ENCODE results near the gene COL6A3. TPM values are rescaled to one million over a fixed set of nuclear protein-coding genes. Genes with fewer than 3 reads are reported as not detected.

COL6A3 gene
- total and polyA plus RNA-seq, 7 experiments from 2014 or later, result 0.02 to 3.1 (median 2.2) TPM

DNA sequence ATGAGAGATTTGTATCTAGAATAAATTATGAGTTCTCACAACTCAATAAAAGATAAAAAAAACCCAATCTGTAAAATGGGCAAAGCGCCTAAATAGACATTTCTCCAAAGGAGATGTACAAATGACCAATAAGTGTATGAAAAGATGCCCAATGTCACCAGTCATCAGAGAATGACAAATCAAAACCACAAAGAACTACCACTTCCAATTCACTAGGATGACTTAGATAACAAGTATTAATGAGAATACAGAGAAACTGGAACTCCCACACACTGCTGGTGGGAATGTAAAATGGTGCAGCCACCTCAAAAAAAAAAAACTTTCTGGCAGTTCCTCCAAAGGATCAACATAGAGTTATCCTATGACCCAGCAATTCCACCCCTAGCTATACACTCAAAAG lies 17.4 kb upstream of the COL6A3 start:
- Histone ChIP-seq H3K9me3 (ENCODE audit: control insufficient read depth in 2 of 3, low read length in 3 of 3) (no peaks in the 10 kb centered on the region), H3K27ac (ENCODE audit: low read depth, low read length) (no peak overlapping the region), H3K36me3 (ENCODE audit: control insufficient read depth in 2 of 3, insufficient read depth in 3 of 3, low read length in 3 of 3) (no peaks in the 10 kb centered on the region), H3K4me3 (ENCODE audit: low read length) (no peak overlapping the region), H3K27me3 (ENCODE audit: control insufficient read depth in 2 of 2, insufficient read depth in 2 of 2, low read length in 2 of 2) (no peaks in the 10 kb centered on the region), H3K4me1 (ENCODE audit: control insufficient read depth in 2 of 2, insufficient read depth in 2 of 2, low read length in 2 of 2) (peaks cover 54 to 86% of the 10 kb centered on the region in 2 donors)
- Mint-ChIP-seq H3K36me3 (peaks cover 0 to 2% (median 0%) of the 10 kb centered on the region in 5 donors), H3K4me3 (peak overlapping the region in 6 of 10 donors; percentile 6 to 82 (median 60)), H3K4me1 (peaks cover 64 to 100% (median 97%) of the 10 kb centered on the region in 7 donors), H3K27me3 (no peaks in the 10 kb centered on the region), H3K27ac (peak overlapping the region in 8 of 9 donors; percentile 68 to 100 (median 96)), H3K9me3 (peaks cover 0 to 6% (median 0%) of the 10 kb centered on the region in 11 donors)
- ATAC-seq, result no peak
- no peak for DNase-seq
- intact Hi-C loops (cut with micrococcal nuclease), result loop anchor here in 1 of 2 donors (5.0 kb wide), 2 partner anchors 266 to 631 kb away; partner anchors contain the start of gene SCLY
- ChIA-PET CTCF (no interaction called here), POLR2A (interaction anchor here (1.6 to 4.2 kb wide), 3 partner anchors 10 to 40 kb away, joined by 5 to 17 read pairs (median 13); no protein-coding TSS in a partner anchor)

DNA sequence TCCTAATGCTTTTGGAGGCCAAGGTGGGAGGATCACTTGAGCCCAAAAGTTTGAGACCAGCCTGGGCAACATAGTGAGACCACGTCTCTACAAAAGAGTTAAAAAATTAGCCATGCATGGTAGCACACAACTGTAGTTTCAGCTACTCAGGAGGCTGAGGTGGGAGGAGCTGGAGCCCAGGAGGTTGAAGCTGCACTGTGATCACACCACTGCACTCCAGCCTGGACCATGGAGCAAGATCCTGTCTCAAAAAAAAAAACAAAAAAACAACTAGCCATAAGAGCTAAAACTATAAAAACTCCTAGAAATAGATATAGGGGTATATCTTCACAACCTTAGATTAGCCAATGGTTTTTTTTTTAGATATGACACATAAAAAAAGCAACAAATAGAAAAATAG lies 16.9 kb upstream of the COL6A3 start:
- H3K4me1 ChIP-seq (ENCODE audit: control insufficient read depth in 2 of 2, insufficient read depth in 2 of 2, low read length in 2 of 2), result peaks cover 54 to 81% of the 10 kb centered on the region in 2 donors
- peaks cover 64 to 100% (median 96%) of the 10 kb centered on the region in 7 donors for H3K4me1 Mint-ChIP-seq
- peaks cover 0 to 6% (median 0%) of the 10 kb centered on the region in 11 donors for H3K9me3 Mint-ChIP-seq

DNA sequence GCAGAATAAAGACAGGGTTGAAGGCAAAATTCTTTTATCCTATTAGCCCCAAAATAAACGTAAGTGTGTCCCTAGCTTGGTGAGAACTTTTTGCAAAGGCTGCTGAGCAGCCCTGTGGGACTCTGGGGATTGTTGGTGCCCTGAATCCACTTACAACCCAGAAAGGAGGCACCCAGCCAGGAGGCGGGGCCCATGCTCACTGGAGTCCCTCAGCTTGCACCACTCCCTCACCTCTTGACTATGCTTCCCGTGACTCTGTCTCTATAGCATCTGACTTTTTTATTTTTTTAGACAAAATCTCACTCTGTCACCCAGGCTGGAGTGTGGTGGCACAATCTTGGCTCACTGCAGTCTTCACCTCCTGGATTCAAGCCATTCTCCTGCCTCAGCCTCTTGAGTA lies 15.8 kb upstream of the COL6A3 start:
- Mint-ChIP-seq H3K27ac (peak overlapping the region; percentile 43 to 96 (median 91)), H3K9me3 (peaks cover 0 to 6% (median 0%) of the 10 kb centered on the region in 11 donors), H3K27me3 (peaks cover 0 to 2% (median 0%) of the 10 kb centered on the region in 5 donors), H3K4me3 (peak overlapping the region; percentile 60 to 80 (median 71)), H3K4me1 (peaks cover 55 to 100% (median 96%) of the 10 kb centered on the region in 7 donors), H3K36me3 (peaks cover 0 to 2% (median 0%) of the 10 kb centered on the region in 5 donors)
- Histone ChIP-seq H3K4me3 (ENCODE audit: low read length) (no peak overlapping the region), H3K27me3 (ENCODE audit: control insufficient read depth in 2 of 2, insufficient read depth in 2 of 2, low read length in 2 of 2) (no peaks in the 10 kb centered on the region), H3K9me3 (ENCODE audit: control insufficient read depth in 2 of 3, low read length in 3 of 3) (no peaks in the 10 kb centered on the region), H3K4me1 (ENCODE audit: control insufficient read depth in 2 of 2, insufficient read depth in 2 of 2, low read length in 2 of 2) (peaks cover 44 to 70% of the 10 kb centered on the region in 2 donors), H3K36me3 (ENCODE audit: control insufficient read depth in 2 of 3, insufficient read depth in 3 of 3, low read length in 3 of 3) (no peaks in the 10 kb centered on the region), H3K27ac (ENCODE audit: low read depth, low read length) (peak overlapping the region; percentile 42)
- ATAC-seq (peak; percentile 42), DNase-seq (peak in 6 of 9 donors; percentile 26 to 41 (median 32))
- ChIA-PET CTCF (interaction anchor here (2.3 to 4.9 kb wide), 3 partner anchors 9 to 45 kb away, joined by 9 to 31 read pairs (median 21); no protein-coding TSS in a partner anchor), POLR2A (interaction anchor here (0.7 to 5.2 kb wide), 8 partner anchors 8 to 45 kb away, joined by 3 to 34 read pairs (median 9); no protein-coding TSS in a partner anchor)
- intact Hi-C loops (cut with micrococcal nuclease), result loop anchor here in 1 of 2 donors (1.0 to 10.0 kb wide), 7 partner anchors 12 to 633 kb away; partner anchors contain the start of gene SCLY

More for the DNA sequence above, 16.9 kb upstream of the COL6A3 start:
- H3K27me3 Mint-ChIP-seq, result no peaks in the 10 kb centered on the region
- Histone ChIP-seq H3K9me3 (ENCODE audit: control insufficient read depth in 2 of 3, low read length in 3 of 3) (no peaks in the 10 kb centered on the region), H3K27me3 (ENCODE audit: control insufficient read depth in 2 of 2, insufficient read depth in 2 of 2, low read length in 2 of 2) (no peaks in the 10 kb centered on the region), H3K27ac (ENCODE audit: low read depth, low read length) (peak overlapping the region; percentile 27), H3K36me3 (ENCODE audit: control insufficient read depth in 2 of 3, insufficient read depth in 3 of 3, low read length in 3 of 3) (no peaks in the 10 kb centered on the region), H3K4me3 (ENCODE audit: low read length) (no peak overlapping the region)
- CTCF ChIA-PET, result interaction anchor here (2.3 to 2.8 kb wide), 2 partner anchors 10 to 11 kb away, joined by 9 to 21 read pairs; no protein-coding TSS in a partner anchor
- intact Hi-C loops (cut with micrococcal nuclease), result loop anchor here in 1 of 2 donors (5.0 kb wide), 2 partner anchors 266 to 631 kb away; partner anchors contain the start of gene SCLY
- H3K36me3 Mint-ChIP-seq, result peaks cover 0 to 2% (median 0%) of the 10 kb centered on the region in 5 donors
- DNase-seq (no peak), ATAC-seq (no peak)
- H3K4me3 Mint-ChIP-seq, result peak overlapping the region in 2 of 10 donors; percentile 63 to 76
- POLR2A ChIA-PET, result interaction anchor here (1.1 to 5.2 kb wide), 5 partner anchors 7 to 40 kb away, joined by 3 to 34 read pairs (median 13); no protein-coding TSS in a partner anchor
- H3K27ac Mint-ChIP-seq, result peak overlapping the region in 7 of 9 donors; percentile 79 to 96 (median 91)

DNA sequence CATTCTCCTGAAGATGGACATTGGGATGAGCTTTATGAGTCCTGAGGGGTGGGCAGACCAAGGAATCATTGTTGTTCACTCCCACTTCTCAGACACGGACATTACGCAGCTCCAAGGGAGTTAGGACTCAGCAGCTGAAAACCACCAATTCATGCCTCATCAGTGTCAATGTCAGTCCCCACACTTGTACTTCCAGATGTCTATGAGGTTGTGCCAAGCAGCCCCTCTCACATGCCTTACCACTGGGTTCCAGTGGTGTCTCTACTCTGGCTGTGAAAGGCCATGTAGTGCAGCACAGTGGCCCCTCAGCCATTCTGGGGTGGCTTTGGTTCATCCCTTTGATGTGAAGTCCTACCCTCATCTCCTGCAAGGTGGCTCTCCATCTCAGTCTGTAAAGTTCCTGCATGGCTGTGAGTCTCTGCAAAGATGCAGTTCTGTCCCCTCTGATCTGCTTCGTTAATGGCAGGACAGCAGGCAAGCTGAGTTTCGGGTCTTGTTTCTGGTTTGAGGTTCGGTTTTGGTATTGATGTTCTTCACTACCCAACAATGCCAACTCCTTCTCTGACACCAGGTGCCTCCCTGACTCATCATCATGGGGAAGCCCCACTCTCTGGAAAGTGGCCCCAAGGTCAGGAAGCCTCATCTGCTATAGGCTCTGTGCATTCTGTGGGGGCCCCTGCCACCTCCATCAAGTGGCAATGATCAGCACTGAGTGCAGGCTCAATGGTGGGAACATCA lies 14.0 kb upstream of the COL6A3 start:
- DNase-seq (peak in 3 of 9 donors; percentile 4 to 73 (median 63)), ATAC-seq (peak; percentile 42)
- ChIA-PET CTCF (interaction anchor here (0.8 to 4.9 kb wide), 5 partner anchors 7 to 49 kb away, joined by 3 to 31 read pairs (median 4); no protein-coding TSS in a partner anchor), POLR2A (interaction anchor here (1.0 to 5.2 kb wide), 6 partner anchors 8 to 265 kb away, joined by 3 to 34 read pairs (median 12); no protein-coding TSS in a partner anchor)
- Mint-ChIP-seq H3K27me3 (peaks cover 0 to 3% (median 0%) of the 10 kb centered on the region in 5 donors), H3K36me3 (peaks cover 0 to 2% (median 0%) of the 10 kb centered on the region in 5 donors), H3K9me3 (peaks cover 0 to 6% (median 0%) of the 10 kb centered on the region in 11 donors), H3K4me3 (peak overlapping the region in 8 of 10 donors; percentile 56 to 78 (median 66)), H3K4me1 (peaks cover 46 to 95% (median 91%) of the 10 kb centered on the region in 7 donors), H3K27ac (peak overlapping the region; percentile 11 to 96 (median 88))
- Histone ChIP-seq H3K36me3 (ENCODE audit: control insufficient read depth in 2 of 3, insufficient read depth in 3 of 3, low read length in 3 of 3) (no peaks in the 10 kb centered on the region), H3K27ac (ENCODE audit: low read depth, low read length) (no peak overlapping the region), H3K4me3 (ENCODE audit: low read length) (no peak overlapping the region), H3K27me3 (ENCODE audit: control insufficient read depth in 2 of 2, insufficient read depth in 2 of 2, low read length in 2 of 2) (no peaks in the 10 kb centered on the region), H3K9me3 (ENCODE audit: control insufficient read depth in 2 of 3, low read length in 3 of 3) (no peaks in the 10 kb centered on the region), H3K4me1 (ENCODE audit: control insufficient read depth in 2 of 2, insufficient read depth in 2 of 2, low read length in 2 of 2) (peaks cover 26 to 52% of the 10 kb centered on the region in 2 donors)
- intact Hi-C loops (cut with micrococcal nuclease), result loop anchor here in 1 of 2 donors (2.0 to 10.0 kb wide), 4 partner anchors 47 to 459 kb away; no protein-coding TSS in a partner anchor

DNA sequence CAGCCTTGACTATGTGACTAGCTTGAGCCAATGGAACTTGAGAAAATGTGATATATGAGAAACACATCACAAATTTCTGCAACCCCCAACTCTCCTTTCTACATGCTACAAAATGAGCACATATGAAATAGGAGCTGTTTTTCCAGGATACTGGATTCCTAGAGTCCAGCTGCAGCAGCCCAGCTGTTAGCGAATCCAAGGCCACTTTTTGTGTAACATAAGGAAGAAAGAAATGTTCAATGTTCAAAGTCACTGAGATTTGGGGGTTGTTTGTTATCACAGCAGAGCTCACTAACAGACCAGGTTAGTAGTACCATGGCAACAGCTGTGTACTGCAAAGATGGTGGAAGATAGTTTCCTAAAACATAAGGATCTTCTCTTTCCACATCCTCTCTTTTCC lies 12.6 kb upstream of the COL6A3 start:
- Mint-ChIP-seq H3K4me1 (peaks cover 43 to 94% (median 87%) of the 10 kb centered on the region in 7 donors), H3K27ac (peak overlapping the region in 4 of 9 donors; percentile 28 to 96 (median 69)), H3K9me3 (peaks cover 0 to 6% (median 0%) of the 10 kb centered on the region in 11 donors), H3K4me3 (peak overlapping the region in 4 of 10 donors; percentile 4 to 76 (median 16)), H3K27me3 (peaks cover 0 to 4% (median 0%) of the 10 kb centered on the region in 5 donors), H3K36me3 (peaks cover 0 to 2% (median 0%) of the 10 kb centered on the region in 5 donors)
- ChIA-PET CTCF (interaction anchor here (0.6 to 4.9 kb wide), 4 partner anchors 12 to 49 kb away, joined by 3 to 31 read pairs (median 4); no protein-coding TSS in a partner anchor), POLR2A (interaction anchor here (0.8 to 5.2 kb wide), 5 partner anchors 15 to 49 kb away, joined by 3 to 34 read pairs (median 7); no protein-coding TSS in a partner anchor)
- Histone ChIP-seq H3K36me3 (ENCODE audit: control insufficient read depth in 2 of 3, insufficient read depth in 3 of 3, low read length in 3 of 3) (no peaks in the 10 kb centered on the region), H3K4me3 (ENCODE audit: low read length) (no peak overlapping the region), H3K9me3 (ENCODE audit: control insufficient read depth in 2 of 3, low read length in 3 of 3) (no peaks in the 10 kb centered on the region), H3K4me1 (ENCODE audit: control insufficient read depth in 2 of 2, insufficient read depth in 2 of 2, low read length in 2 of 2) (peaks cover 24 to 45% of the 10 kb centered on the region in 2 donors), H3K27ac (ENCODE audit: low read depth, low read length) (no peak overlapping the region), H3K27me3 (ENCODE audit: control insufficient read depth in 2 of 2, insufficient read depth in 2 of 2, low read length in 2 of 2) (no peaks in the 10 kb centered on the region)
- ATAC-seq, result no peak
- intact Hi-C loops (cut with micrococcal nuclease), result loop anchor here in 1 of 2 donors (10.0 kb wide), 1 partner anchor 178 kb away; no protein-coding TSS in a partner anchor
- no peak for DNase-seq

Measured in naive thymus-derived CD4-positive, alpha-beta T cell (primary cell).